Mesendoderm (in vitro differentiated cells): ENCODE measurements around the gene BBOF1.

Experiments
- DNase-seq: peaks from one replicate; pipeline ENCODE4 v3.0.0; 2013
- H2AK5ac ChIP-seq: 2 replicates; pipeline ENCODE4 v1.6.1; 2013; ENCODE audit warnings: low read length, inconsistent platforms
- H2BK120ac ChIP-seq: 2 replicates; pipeline ENCODE4 v1.6.1; 2013; ENCODE audit warnings: low read depth, mild to moderate bottlenecking, low read length, moderate library complexity, mixed read lengths
- H2BK15ac ChIP-seq: replicated peaks from 2 replicates; pipeline ENCODE4 v1.6.1; 2013; ENCODE audit warnings: low read depth, mild to moderate bottlenecking, moderate library complexity
- H2BK5ac ChIP-seq: 2 replicates; pipeline ENCODE4 v1.6.1; 2013; ENCODE audit warnings: low read length, inconsistent platforms
- H3K18ac ChIP-seq: 2 replicates; pipeline ENCODE4 v1.6.1; 2013; ENCODE audit warnings: mild to moderate bottlenecking, low read length, mixed read lengths
- H3K23ac ChIP-seq: one replicate; pipeline ENCODE4 v1.6.1; 2013; ENCODE audit warnings: low read length
- H3K27ac ChIP-seq: 2 replicates; pipeline ENCODE4 v1.5.1; 2013; ENCODE audit warnings: low read depth, mild to moderate bottlenecking, inconsistent platforms, low read length, moderate library complexity
- H3K27me3 ChIP-seq: 2 replicates; pipeline ENCODE4 v1.6.1; 2013; ENCODE audit warnings: low read length, control low read depth, mild to moderate bottlenecking, inconsistent platforms; ENCODE audit not compliant: insufficient read depth, poor library complexity
- H3K36me3 ChIP-seq: 2 replicates; pipeline ENCODE4 v1.6.1; 2013; ENCODE audit warnings: low read length, inconsistent platforms; ENCODE audit not compliant: control insufficient read depth, insufficient read depth
- H3K4ac ChIP-seq: one replicate; pipeline ENCODE4 v1.6.1; 2013; ENCODE audit warnings: low read depth, mild to moderate bottlenecking, low read length, moderate library complexity
- H3K4me1 ChIP-seq: 2 replicates; pipeline ENCODE4 v1.6.1; 2013; ENCODE audit warnings: low read depth, low read length, inconsistent platforms; ENCODE audit not compliant: control insufficient read depth
- H3K4me2 ChIP-seq: 2 replicates; pipeline ENCODE4 v1.6.1; 2013; ENCODE audit warnings: low read length
- H3K4me3 ChIP-seq: 2 replicates; pipeline ENCODE4 v1.5.1; 2013; ENCODE audit warnings: mild to moderate bottlenecking, low read length
- H3K56ac ChIP-seq: one replicate; pipeline ENCODE4 v1.6.1; 2013; ENCODE audit warnings: low read length
- H3K79me1 ChIP-seq: 2 replicates; pipeline ENCODE4 v1.6.1; 2013; ENCODE audit warnings: low read length, inconsistent platforms
- H3K79me2 ChIP-seq: 2 replicates; pipeline ENCODE4 v1.6.1; 2013; ENCODE audit warnings: mild to moderate bottlenecking, low read length; ENCODE audit not compliant: control insufficient read depth, insufficient read depth
- H3K9ac ChIP-seq: 2 replicates; pipeline ENCODE4 v1.6.1; 2013; ENCODE audit warnings: low read length, inconsistent platforms
- H4K5ac ChIP-seq: one replicate; pipeline ENCODE4 v1.6.1; 2013; ENCODE audit warnings: low read length
- H4K8ac ChIP-seq: one replicate; pipeline ENCODE4 v1.6.1; 2013; ENCODE audit warnings: low read depth, mild to moderate bottlenecking, control low read depth, low read length, moderate library complexity
- WGBS: extraction: QIAGEN DNeasy Blood & Tissue Kit; methylation state at CpG from one replicate; pipeline ENCODE4 v1.1.7; 2013; ENCODE audit warnings: low lambda C conversion rate, missing lambda C conversion rate; ENCODE audit not compliant: insufficient coverage; ENCODE audit errors: extremely low coverage; 5-methylcytosine and 5-hydroxymethylcytosine counted together

Gene BBOF1

GRCh38 chr14:74049876-74050495 is 30.8 kb downstream of the BBOF1 start:
- H3K4me1 ChIP-seq: no peaks in the 10 kb centered on the region
- no peak overlapping the region for H3K4ac ChIP-seq
- H2BK5ac ChIP-seq: no peak overlapping the region
- no peak overlapping the region for H2AK5ac ChIP-seq
- H2BK15ac ChIP-seq: no peak overlapping the region
- H3K79me2 ChIP-seq: no peaks in the 10 kb centered on the region
- DNase-seq: no peak
- H3K9ac ChIP-seq: no peak overlapping the region
- H3K4me3 ChIP-seq: no peak overlapping the region
- no peak overlapping the region for H3K23ac ChIP-seq
- WGBS: no CpG with 5 or more reads among the region's 3 CpGs
- H3K56ac ChIP-seq: no peak overlapping the region
- H3K79me1 ChIP-seq: no peaks in the 10 kb centered on the region
- no peak overlapping the region for H4K5ac ChIP-seq
- H3K27ac ChIP-seq: no peak overlapping the region
- no peak overlapping the region for H3K4me2 ChIP-seq
- H3K36me3 ChIP-seq: no peaks in the 10 kb centered on the region
- no peak overlapping the region for H4K8ac ChIP-seq
- no peaks in the 10 kb centered on the region for H3K27me3 ChIP-seq
- H3K18ac ChIP-seq: no peak overlapping the region
- no peak overlapping the region for H2BK120ac ChIP-seq

- Histone ChIP-seq H3K4me1 (no peaks in the 10 kb centered on the region), H2BK5ac (no peak overlapping the region), H2BK120ac (no peak overlapping the region), H3K56ac (no peak overlapping the region), H3K4me3 (no peak overlapping the region), H4K5ac (no peak overlapping the region), H3K27ac (no peak overlapping the region), H3K9ac (no peak overlapping the region), H3K4ac (no peak overlapping the region), H4K8ac (no peak overlapping the region), H3K23ac (no peak overlapping the region), H3K4me2 (no peak overlapping the region), H2AK5ac (no peak overlapping the region), H3K18ac (no peak overlapping the region), H3K27me3 (no peaks in the 10 kb centered on the region), H3K79me2 (no peaks in the 10 kb centered on the region), H3K36me3 (no peaks in the 10 kb centered on the region), H2BK15ac (no peak overlapping the region), H3K79me1 (no peaks in the 10 kb centered on the region)
- WGBS: no CpG with 5 or more reads among the region's 2 CpGs
- no peak for DNase-seq
Measured at GRCh38 chr14:74062809-74063150, 43.6 kb downstream of the BBOF1 start.

- H3K4me1 ChIP-seq: no peaks in the 10 kb centered on the region
- H3K36me3 ChIP-seq: no peaks in the 10 kb centered on the region
- no peak overlapping the region for H2BK15ac ChIP-seq
- DNase-seq: no peak
- no peak overlapping the region for H2AK5ac ChIP-seq
- H3K79me2 ChIP-seq: no peaks in the 10 kb centered on the region
- H3K18ac ChIP-seq: no peak overlapping the region
- no peak overlapping the region for H3K56ac ChIP-seq
- H3K27me3 ChIP-seq: no peaks in the 10 kb centered on the region
- H3K23ac ChIP-seq: no peak overlapping the region
- no peak overlapping the region for H3K27ac ChIP-seq
- no peaks in the 10 kb centered on the region for H3K79me1 ChIP-seq
- no peak overlapping the region for H3K9ac ChIP-seq
- H4K5ac ChIP-seq: no peak overlapping the region
- H2BK120ac ChIP-seq: no peak overlapping the region
- no peak overlapping the region for H2BK5ac ChIP-seq
- H4K8ac ChIP-seq: no peak overlapping the region
- H3K4me3 ChIP-seq: no peak overlapping the region
- H3K4ac ChIP-seq: no peak overlapping the region
- H3K4me2 ChIP-seq: no peak overlapping the region
Measured at GRCh38 chr14:74064426-74064825, 45.3 kb downstream of the BBOF1 start.

GRCh38 chr14:74064883-74065282 is 45.7 kb downstream of the BBOF1 start:
- Histone ChIP-seq H3K9ac (no peak overlapping the region), H2AK5ac (no peak overlapping the region), H2BK15ac (no peak overlapping the region), H2BK120ac (no peak overlapping the region), H4K5ac (no peak overlapping the region), H3K4me3 (no peak overlapping the region), H3K27ac (no peak overlapping the region), H3K79me2 (no peaks in the 10 kb centered on the region), H3K23ac (no peak overlapping the region), H3K56ac (no peak overlapping the region), H3K36me3 (no peaks in the 10 kb centered on the region), H3K18ac (no peak overlapping the region), H3K4me2 (no peak overlapping the region), H3K4me1 (no peaks in the 10 kb centered on the region), H3K27me3 (no peaks in the 10 kb centered on the region), H4K8ac (no peak overlapping the region), H3K79me1 (no peaks in the 10 kb centered on the region), H3K4ac (no peak overlapping the region), H2BK5ac (no peak overlapping the region)
- no CpG with 5 or more reads among the region's 3 CpGs for WGBS
- DNase-seq: no peak

GRCh38 chr14:74065746-74066575 is 46.8 kb downstream of the BBOF1 start:
- H3K9ac ChIP-seq: no peak overlapping the region
- H3K56ac ChIP-seq: no peak overlapping the region
- no peaks in the 10 kb centered on the region for H3K79me2 ChIP-seq
- no peaks in the 10 kb centered on the region for H3K27me3 ChIP-seq
- H2AK5ac ChIP-seq: no peak overlapping the region
- H3K79me1 ChIP-seq: no peaks in the 10 kb centered on the region
- no peak overlapping the region for H4K8ac ChIP-seq
- H2BK5ac ChIP-seq: no peak overlapping the region
- H4K5ac ChIP-seq: no peak overlapping the region
- H3K4me2 ChIP-seq: no peak overlapping the region
- H3K18ac ChIP-seq: no peak overlapping the region
- no peak overlapping the region for H3K4me3 ChIP-seq
- no peak overlapping the region for H3K27ac ChIP-seq
- no peak overlapping the region for H2BK15ac ChIP-seq
- no peak overlapping the region for H3K4ac ChIP-seq
- no peak for DNase-seq
- no peaks in the 10 kb centered on the region for H3K36me3 ChIP-seq
- no peak overlapping the region for H2BK120ac ChIP-seq
- H3K4me1 ChIP-seq: no peaks in the 10 kb centered on the region
- no peak overlapping the region for H3K23ac ChIP-seq
- no CpG with 5 or more reads among the region's 3 CpGs for WGBS

- WGBS: no CpG with 5 or more reads among the region's 1 CpG
- H3K36me3 ChIP-seq: no peaks in the 10 kb centered on the region
- no peaks in the 10 kb centered on the region for H3K27me3 ChIP-seq
- no peaks in the 10 kb centered on the region for H3K79me1 ChIP-seq
- H2BK5ac ChIP-seq: no peak overlapping the region
- H2BK120ac ChIP-seq: no peak overlapping the region
- DNase-seq: no peak
- no peak overlapping the region for H3K18ac ChIP-seq
- H3K23ac ChIP-seq: no peak overlapping the region
- H3K9ac ChIP-seq: no peak overlapping the region
- H2AK5ac ChIP-seq: no peak overlapping the region
- no peak overlapping the region for H3K4me3 ChIP-seq
- no peak overlapping the region for H2BK15ac ChIP-seq
- H3K56ac ChIP-seq: no peak overlapping the region
- H3K4me2 ChIP-seq: no peak overlapping the region
- H3K27ac ChIP-seq: no peak overlapping the region
- H4K8ac ChIP-seq: no peak overlapping the region
- H3K4me1 ChIP-seq: no peaks in the 10 kb centered on the region
- H4K5ac ChIP-seq: no peak overlapping the region
- H3K79me2 ChIP-seq: no peaks in the 10 kb centered on the region
- no peak overlapping the region for H3K4ac ChIP-seq
Measured at GRCh38 chr14:74077401-74077800, 58.3 kb downstream of the BBOF1 start.
